Omental fat pad (tissue), 4 donors: ENCODE data around the gene ANKRD29. TPM values are rescaled to one million over a fixed set of nuclear protein-coding genes. Genes with fewer than 3 reads are reported as not detected.
"Not testable (repeated sequence)": the region's sequence is repeated elsewhere in the genome, so short reads cannot be mapped to it uniquely, and the experiment has no call there.

Experiments
- ATAC-seq: fragments of 150-250 bp; one replicate; pipeline ENCODE4 v1.9.1; 2016; ENCODE audit warnings: mild to moderate bottlenecking, moderate library complexity; ENCODE audit not compliant: low FRiP score
- DNase-seq: peaks from one replicate; pipeline ENCODE4 v3.0.0-alpha.2; 2019; ENCODE audit warnings: low spot score
- total RNA-seq, 4 donors: library from RNA; depleted of rRNA; stranded (reverse); fragments of >200 nt; gene quantifications; one replicate each; pipeline ENCODE4 v1.1.0, GENCODE V29; 2016
- TF ChIP-seq, protein P1 (sequence below), 3 donors: fragments of 450-650 bp; IDR thresholded peaks; one replicate each; pipeline ENCODE4 v1.5.1; 2016 to 2017; ENCODE audit warnings: antibody characterized with exemption in 3 of 3, mild to moderate bottlenecking in 3 of 3, moderate library complexity in 2 of 3

The ANKRD29 gene
- total RNA-seq, 4 donors from 2014 or later, result 8.1 to 51.9 (median 15.3) TPM

DNA sequence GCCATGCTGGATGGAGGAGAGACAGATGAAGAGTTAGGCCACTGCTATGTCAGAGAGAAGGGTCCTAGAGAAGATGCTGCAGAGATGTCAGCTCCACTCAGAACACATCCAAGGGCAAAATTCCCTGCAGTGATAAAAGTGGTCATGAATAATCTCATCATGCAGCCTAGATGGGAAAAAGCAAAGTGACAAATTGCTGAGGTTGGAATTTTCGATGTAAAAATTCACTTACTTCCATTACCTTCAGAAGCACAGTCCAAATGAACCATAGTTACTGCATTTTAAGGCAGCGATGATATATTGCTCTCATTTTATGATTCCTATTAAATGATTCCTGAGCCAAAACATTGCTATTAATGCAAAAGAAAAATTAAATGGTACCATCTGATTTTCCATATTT lies 16.4 kb downstream of the ANKRD29 start:
- TF ChIP-seq, protein P1, sequence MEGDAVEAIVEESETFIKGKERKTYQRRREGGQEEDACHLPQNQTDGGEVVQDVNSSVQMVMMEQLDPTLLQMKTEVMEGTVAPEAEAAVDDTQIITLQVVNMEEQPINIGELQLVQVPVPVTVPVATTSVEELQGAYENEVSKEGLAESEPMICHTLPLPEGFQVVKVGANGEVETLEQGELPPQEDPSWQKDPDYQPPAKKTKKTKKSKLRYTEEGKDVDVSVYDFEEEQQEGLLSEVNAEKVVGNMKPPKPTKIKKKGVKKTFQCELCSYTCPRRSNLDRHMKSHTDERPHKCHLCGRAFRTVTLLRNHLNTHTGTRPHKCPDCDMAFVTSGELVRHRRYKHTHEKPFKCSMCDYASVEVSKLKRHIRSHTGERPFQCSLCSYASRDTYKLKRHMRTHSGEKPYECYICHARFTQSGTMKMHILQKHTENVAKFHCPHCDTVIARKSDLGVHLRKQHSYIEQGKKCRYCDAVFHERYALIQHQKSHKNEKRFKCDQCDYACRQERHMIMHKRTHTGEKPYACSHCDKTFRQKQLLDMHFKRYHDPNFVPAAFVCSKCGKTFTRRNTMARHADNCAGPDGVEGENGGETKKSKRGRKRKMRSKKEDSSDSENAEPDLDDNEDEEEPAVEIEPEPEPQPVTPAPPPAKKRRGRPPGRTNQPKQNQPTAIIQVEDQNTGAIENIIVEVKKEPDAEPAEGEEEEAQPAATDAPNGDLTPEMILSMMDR (IDR thresholded peaks at IDR 0.05), result no peak
- ATAC-seq, result no peak
- DNase-seq, result no peak

DNA sequence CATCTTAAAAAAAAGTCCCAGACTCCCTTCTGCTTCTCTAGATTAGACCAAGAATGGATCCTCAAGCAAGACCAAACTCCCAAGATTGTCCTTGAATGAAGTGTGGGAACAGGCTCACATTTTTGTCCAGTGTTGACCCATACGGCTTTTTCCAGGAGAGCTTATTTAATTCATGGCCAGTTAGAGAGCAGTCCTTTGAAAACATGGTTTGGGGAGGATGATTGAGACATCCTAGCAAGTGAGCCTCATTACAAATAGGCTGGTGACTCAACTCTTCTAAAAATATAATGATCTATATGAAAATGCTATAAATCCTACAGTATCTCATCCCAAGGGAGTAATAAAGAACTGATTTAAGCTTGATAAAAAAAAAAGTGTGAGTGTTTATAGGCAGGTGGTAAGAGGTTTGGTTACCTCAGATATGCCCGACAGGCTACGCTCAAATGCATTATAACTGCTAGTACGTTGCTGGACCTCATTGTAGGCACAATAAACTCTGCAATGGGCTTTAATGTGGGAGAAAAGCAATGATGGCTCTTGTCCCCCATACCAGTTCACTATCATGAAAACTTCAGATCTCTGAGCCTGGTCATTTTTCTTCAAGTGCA lies 17.0 kb downstream of the ANKRD29 start:
- ATAC-seq (no peak), DNase-seq (no peak)
- TF ChIP-seq, protein P1 (IDR thresholded peaks at IDR 0.05), result no peak

DNA sequence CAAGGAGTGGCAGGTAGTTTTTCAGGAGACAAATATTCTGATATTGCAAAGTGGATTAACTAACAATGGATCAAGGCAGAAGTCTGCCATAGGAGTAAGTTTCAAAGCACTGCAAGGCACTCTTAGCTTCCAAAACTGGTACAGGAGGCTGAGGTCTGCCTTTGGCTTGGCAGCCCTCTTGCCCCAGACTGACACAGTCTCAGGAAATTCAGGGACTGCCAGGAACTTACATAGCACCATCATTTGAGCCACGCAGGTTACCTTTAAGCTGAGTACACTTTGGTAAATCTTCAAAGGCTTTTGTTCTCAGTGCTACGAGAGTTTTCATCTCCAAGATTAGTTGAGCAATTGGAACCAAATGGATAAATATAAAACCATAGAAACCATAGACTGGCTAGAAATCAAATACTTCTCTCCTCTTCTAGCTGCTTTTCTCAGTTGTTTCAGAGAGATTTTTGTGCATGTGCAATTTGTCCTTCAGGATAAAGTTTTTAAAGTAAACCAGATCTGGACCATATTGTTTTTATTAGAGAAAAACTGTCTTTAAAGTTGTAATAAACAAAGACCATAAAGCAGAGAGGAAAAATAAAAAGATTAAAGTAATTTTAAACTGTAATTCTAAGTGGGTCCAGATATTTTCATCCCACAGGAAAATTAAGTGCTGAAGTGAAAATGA lies 18.8 kb downstream of the ANKRD29 start:
- ATAC-seq (no peak), DNase-seq (no peak)
- TF ChIP-seq, protein P1 (IDR thresholded peaks at IDR 0.05), result no peak

DNA sequence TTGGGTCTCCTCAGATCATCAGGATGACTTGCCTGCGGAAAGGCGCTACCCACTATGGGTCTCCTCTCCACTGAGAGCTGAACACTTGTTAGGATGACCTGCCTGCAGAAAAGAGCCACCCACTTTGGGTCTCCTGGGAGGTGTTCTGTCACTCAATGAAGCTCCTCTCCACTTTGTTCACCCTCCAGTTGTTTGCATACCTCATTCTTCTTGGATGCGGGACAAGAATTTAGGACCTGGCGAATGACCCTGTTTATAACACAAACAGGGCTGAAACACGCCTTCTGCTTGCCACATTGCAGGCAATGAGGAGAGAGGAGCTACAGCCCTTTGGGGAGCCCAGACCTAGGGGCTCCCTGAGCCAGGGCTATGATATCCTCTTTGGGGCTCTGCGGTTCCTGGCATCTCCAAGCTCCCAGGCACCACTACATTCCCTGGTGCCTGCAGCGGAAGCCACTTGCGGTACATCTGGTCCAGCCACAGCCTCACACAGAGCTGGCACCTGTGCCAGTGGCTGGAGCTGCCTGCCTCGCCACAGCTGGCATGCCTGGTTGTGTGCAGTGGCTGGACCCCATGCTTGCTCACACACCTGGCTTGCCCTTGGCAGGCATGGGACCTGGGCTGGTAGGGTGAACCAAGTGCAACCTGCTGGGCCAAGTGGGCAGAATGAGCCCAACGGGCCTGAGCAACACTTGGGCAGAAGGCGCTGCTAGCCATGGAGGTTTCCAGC lies 20.6 kb downstream of the ANKRD29 start:
- ATAC-seq (no peak), DNase-seq (no peak)
- TF ChIP-seq, protein P1 (IDR thresholded peaks at IDR 0.05), result no peak

DNA sequence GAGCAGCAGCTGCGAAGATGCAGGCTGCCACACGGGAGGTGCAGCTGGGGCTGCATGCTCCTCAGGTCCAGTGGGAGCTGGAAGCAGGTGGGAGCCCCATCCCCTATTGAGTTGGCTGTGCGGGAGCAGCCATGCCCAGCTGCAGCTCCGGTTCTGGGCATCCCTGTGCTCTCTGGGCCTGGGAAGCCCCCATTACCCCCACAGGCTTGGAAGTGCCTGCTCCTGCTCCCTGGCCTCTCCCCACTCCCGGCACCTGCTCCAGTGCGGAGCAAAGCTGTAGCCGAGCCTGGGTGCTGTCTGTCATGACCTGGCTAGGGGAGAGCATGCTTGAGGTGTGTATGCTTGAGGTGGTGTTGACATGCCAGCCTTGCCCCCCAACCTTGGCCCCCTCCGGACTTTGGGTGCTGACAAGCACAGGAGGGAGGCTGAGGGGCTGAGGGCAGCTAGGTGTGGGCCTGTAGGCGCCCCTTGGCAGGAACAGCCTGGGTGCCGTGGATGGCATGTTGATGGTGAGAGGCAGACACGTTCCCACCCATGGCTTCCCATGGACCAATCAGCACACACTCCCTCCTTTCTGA lies 21.5 kb downstream of the ANKRD29 start:
- TF ChIP-seq, protein P1 (IDR thresholded peaks at IDR 0.05), result no peak
- DNase-seq (no peak), ATAC-seq (no peak)

DNA sequence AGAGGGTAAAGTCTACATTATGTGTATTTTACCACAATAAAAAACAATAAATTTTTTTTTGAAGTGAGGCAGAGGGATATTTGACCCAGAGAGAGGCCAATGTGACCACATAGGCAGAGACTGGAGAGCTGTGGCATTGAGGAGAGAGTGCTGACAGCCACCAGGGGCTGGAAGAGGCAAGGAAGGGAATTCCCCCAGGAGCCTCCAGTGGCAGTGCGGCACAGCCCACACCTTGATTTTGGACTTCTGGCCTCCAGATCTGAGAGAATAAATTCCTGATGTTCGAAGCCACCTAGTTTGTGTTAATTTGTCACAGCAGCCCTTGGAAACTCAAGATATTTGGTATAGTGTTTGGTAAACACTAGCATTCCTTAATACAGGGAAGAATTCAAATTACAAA lies 22.7 kb downstream of the ANKRD29 start:
- no peak for ATAC-seq
- no peak for DNase-seq
- TF ChIP-seq, protein P1 (IDR thresholded peaks at IDR 0.05), result no peak

DNA sequence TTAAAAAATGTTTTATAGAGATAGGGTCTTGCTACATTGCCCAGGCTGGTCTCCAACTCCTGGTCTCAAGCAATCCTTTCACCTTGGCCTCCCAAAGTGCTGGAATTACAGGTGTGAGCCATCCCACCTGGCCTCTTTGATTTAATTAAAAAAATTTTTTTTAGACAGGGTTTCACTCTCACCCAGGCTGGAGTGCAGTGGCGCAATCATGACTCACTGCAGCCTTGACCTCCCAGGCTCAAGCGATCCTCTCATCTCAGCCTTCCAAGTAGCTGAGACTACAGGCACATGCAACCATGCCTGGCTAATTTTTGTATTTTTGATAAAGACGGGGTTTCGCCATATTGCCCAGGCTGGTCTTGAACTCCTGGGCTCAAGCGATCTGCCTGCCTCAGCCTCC lies 26.3 kb downstream of the ANKRD29 start:
- not testable (repeated sequence) for DNase-seq, ATAC-seq
